H1 (cell line): ENCODE results near the gene RAPGEF5. TPM values are rescaled to one million over a fixed set of nuclear protein-coding genes. Genes with fewer than 3 reads are reported as not detected.

Experiments
- CTCF ChIA-PET: fragments of 300-600 bp; sonication (Branson Sonifier 250); formaldehyde crosslinking; loops from one replicate; lab custom pipeline; 2021; ENCODE audit not compliant: partially characterized antibody; lab: Charles Lee
- POLR2A ChIA-PET: fragments of 300-600 bp; sonication (Branson Sonifier 250); formaldehyde crosslinking; loops from one replicate; lab custom pipeline; 2021; ENCODE audit warnings: inconsistent platforms; ENCODE audit not compliant: partially characterized antibody; lab: Charles Lee
- DNase-seq, 2 experiments: peaks; one replicate each; pipeline versions ENCODE4 v3.0.0 to v3.0.0-alpha.2; 2010 to 2022; ENCODE audit warnings: low spot score in 2 of 2, low read depth in 1 of 2, mixed read lengths in 1 of 2
- FAIRE-seq: peaks from 2 replicates; lab custom pipeline; 2011; peaks lifted over from hg19 to GRCh38; lab: Jason Lieb, UNC
- H2AFZ ChIP-seq: 2 replicates; pipeline ENCODE4 v1.8.1; 2012; ENCODE audit warnings: low read length, inconsistent platforms
- H2AK5ac ChIP-seq: 2 replicates; pipeline ENCODE4 v1.6.1; 2013; ENCODE audit warnings: low read depth, low read length
- H2BK120ac ChIP-seq: replicated peaks from 2 replicates; pipeline ENCODE3; 2013; ENCODE audit warnings: low read depth, low read length, inconsistent platforms
- H2BK12ac ChIP-seq: 2 replicates; pipeline ENCODE4 v1.6.1; 2013; ENCODE audit warnings: low read depth, low read length
- H2BK15ac ChIP-seq: 2 replicates; pipeline ENCODE4 v1.6.1; 2013; ENCODE audit warnings: low read length
- H2BK20ac ChIP-seq: 2 replicates; pipeline ENCODE4 v1.6.1; 2013; ENCODE audit warnings: low read length
- H2BK5ac ChIP-seq: 2 replicates; pipeline ENCODE4 v1.6.1; 2013; ENCODE audit warnings: low read depth, low read length
- H3K14ac ChIP-seq: 2 replicates; pipeline ENCODE4 v1.6.1; 2013; ENCODE audit warnings: inconsistent platforms; ENCODE audit not compliant: insufficient read length
- H3K18ac ChIP-seq: 2 replicates; pipeline ENCODE4 v1.6.1; 2013; ENCODE audit warnings: low read length; ENCODE audit errors: extremely low read depth
- H3K23ac ChIP-seq: 2 replicates; pipeline ENCODE4 v1.6.1; 2013; ENCODE audit warnings: inconsistent platforms; ENCODE audit not compliant: insufficient read length
- H3K23me2 ChIP-seq: 2 replicates; pipeline ENCODE4 v1.6.1; 2013; ENCODE audit warnings: low read depth, low read length
- H3K27ac ChIP-seq: 2 replicates; pipeline ENCODE4 v1.6.1; 2011; ENCODE audit warnings: low read depth, low read length, inconsistent platforms
- H3K27me3 ChIP-seq, 4 experiments: replicated peaks in 1 of 4; 1 replicate in 1 of 4; 2 replicates in 3 of 4; pipeline versions ENCODE4 v1.6.1 to v1.8.1; 2011 to 2013; ENCODE audit warnings: low read length in 3 of 4, mild to moderate bottlenecking in 3 of 4, inconsistent platforms in 2 of 4, mixed read lengths in 2 of 4, moderate library complexity in 1 of 4; ENCODE audit not compliant: control insufficient read depth in 3 of 4, insufficient read depth in 3 of 4; ENCODE audit errors: extremely low read depth in 1 of 4
- H3K36me3 ChIP-seq, 4 experiments: 2 replicates each; pipeline versions ENCODE4 v1.6.1 to v1.8.1; 2011 to 2013; ENCODE audit warnings: mild to moderate bottlenecking in 4 of 4, low read length in 3 of 4, moderate library complexity in 2 of 4, control low read depth in 1 of 4, inconsistent platforms in 1 of 4; ENCODE audit not compliant: insufficient read depth in 4 of 4, control insufficient read depth in 2 of 4
- H3K4ac ChIP-seq: replicated peaks from 2 replicates; pipeline ENCODE3; 2013; ENCODE audit warnings: low read length, low read depth, mixed read lengths, inconsistent platforms; ENCODE audit not compliant: insufficient read length
- H3K4me1 ChIP-seq, 4 experiments: replicated peaks in 1 of 4; 1 replicate in 1 of 4; 2 replicates in 3 of 4; pipeline versions ENCODE4 v1.6.1 to v1.8.1; 2011 to 2013; ENCODE audit warnings: low read length in 3 of 4, inconsistent platforms in 2 of 4, mixed read lengths in 1 of 4; ENCODE audit not compliant: insufficient read depth in 4 of 4, control insufficient read depth in 3 of 4
- H3K4me2 ChIP-seq, 2 experiments: 2 replicates each; pipeline versions ENCODE4 v1.6.1 to v1.8.1; 2011 to 2013; ENCODE audit warnings: low read depth in 2 of 2, low read length in 2 of 2, control low read depth in 1 of 2, inconsistent platforms in 1 of 2, mild to moderate bottlenecking in 1 of 2; ENCODE audit not compliant: insufficient read depth in 1 of 2
- H3K4me3 ChIP-seq, 4 experiments: fragments of 200-600, 300-600 bp in 1 of 4; sonication (generic), shearing (Covaris generic), sonication (Bioruptor Twin) in 1 of 4; 2 replicates each; pipeline versions ENCODE4 v1.5.1 to v1.8.1; 2011 to 2016; ENCODE audit warnings: low read length in 4 of 4, low read depth in 3 of 4, control low read depth in 2 of 4, inconsistent platforms in 2 of 4, mild to moderate bottlenecking in 2 of 4, mixed read lengths in 1 of 4, moderate library complexity in 1 of 4; ENCODE audit not compliant: insufficient read depth in 2 of 4; ENCODE audit errors: extremely low read depth in 1 of 4
- H3K56ac ChIP-seq: replicated peaks from 2 replicates; pipeline ENCODE3; 2013; ENCODE audit warnings: low read depth, mild to moderate bottlenecking, mixed read lengths, low read length, inconsistent platforms; ENCODE audit not compliant: insufficient read length
- H3K79me1 ChIP-seq: 2 replicates; pipeline ENCODE4 v1.6.1; 2013; ENCODE audit warnings: low read depth, low read length, control low read depth
- H3K79me2 ChIP-seq, 2 experiments: 2 replicates each; pipeline versions ENCODE4 v1.6.1 to v1.8.1; 2012 to 2013; ENCODE audit warnings: low read length in 2 of 2, mild to moderate bottlenecking in 2 of 2, inconsistent platforms in 1 of 2; ENCODE audit not compliant: insufficient read depth in 2 of 2, control insufficient read depth in 1 of 2
- H3K9ac ChIP-seq, 4 experiments: replicated peaks in 1 of 4; 1 replicate in 1 of 4; 2 replicates in 3 of 4; pipeline versions ENCODE4 v1.6.1 to v1.8.1; 2011 to 2013; ENCODE audit warnings: low read depth in 3 of 4, low read length in 3 of 4, control low read depth in 2 of 4, mild to moderate bottlenecking in 2 of 4, moderate library complexity in 2 of 4, inconsistent platforms in 1 of 4; ENCODE audit errors: extremely low read depth in 1 of 4
- H3K9me3 ChIP-seq, 2 experiments: 2 replicates each; pipeline versions ENCODE4 v1.6.1 to v1.8.1; 2012 to 2013; ENCODE audit warnings: mild to moderate bottlenecking in 2 of 2, moderate library complexity in 2 of 2, control low read depth in 1 of 2, inconsistent platforms in 1 of 2, low read depth in 1 of 2, low read length in 1 of 2, mixed read lengths in 1 of 2; ENCODE audit not compliant: insufficient read depth in 2 of 2
- H4K20me1 ChIP-seq, 2 experiments: replicated peaks in 1 of 2; 2 replicates each; pipeline versions ENCODE3 to v1.8.1; 2011 to 2013; ENCODE audit warnings: inconsistent platforms in 2 of 2, low read length in 2 of 2, mild to moderate bottlenecking in 1 of 2; ENCODE audit not compliant: insufficient read depth in 2 of 2, control insufficient read depth in 1 of 2
- H4K5ac ChIP-seq: 2 replicates; pipeline ENCODE4 v1.6.1; 2013; ENCODE audit warnings: low read length, low read depth, mixed read lengths, inconsistent platforms; ENCODE audit not compliant: insufficient read length
- H4K8ac ChIP-seq: 2 replicates; pipeline ENCODE4 v1.8.0; 2013; ENCODE audit warnings: mild to moderate bottlenecking, moderate library complexity, low read length, inconsistent platforms; ENCODE audit not compliant: insufficient read depth; ENCODE audit errors: extremely low read depth
- H4K91ac ChIP-seq: replicated peaks from 2 replicates; pipeline ENCODE3; 2013; ENCODE audit warnings: low read length, mixed read lengths, inconsistent platforms; ENCODE audit not compliant: insufficient read length
- BRCA1 ChIP-seq: IDR thresholded peaks from 2 replicates; pipeline ENCODE4 v1.6.1; 2012; ENCODE audit warnings: low read depth, low read length, improper control_type of control experiment
- CTBP2 ChIP-seq: IDR thresholded peaks from 2 replicates; pipeline ENCODE4 v1.7.0; 2011; ENCODE audit warnings: borderline replicate concordance, mild to moderate bottlenecking, moderate library complexity, mixed read lengths, low read length; ENCODE audit not compliant: insufficient read depth, insufficient read length
- HDAC2 ChIP-seq, 2 experiments: fragments of 300-600 bp in 1 of 2; sonication (generic) in 1 of 2; IDR thresholded peaks; 2 replicates each; pipeline ENCODE4 v1.6.1; 2011 to 2012; ENCODE audit warnings: low read depth in 2 of 2, low read length in 2 of 2, mild to moderate bottlenecking in 2 of 2, moderate library complexity in 2 of 2, borderline replicate concordance in 1 of 2, inconsistent platforms in 1 of 2
- HDAC6 ChIP-seq: IDR thresholded peaks from one replicate; pipeline ENCODE4 v1.7.1; 2012; ENCODE audit warnings: low read depth, mild to moderate bottlenecking, inconsistent platforms, low read length, moderate library complexity
- MAX ChIP-seq: IDR thresholded peaks from 2 replicates; pipeline ENCODE4 v1.6.1; 2012; ENCODE audit warnings: inconsistent platforms
- TAF1 ChIP-seq: IDR thresholded peaks from 2 replicates; pipeline ENCODE4 v1.6.1; 2011; ENCODE audit warnings: mild to moderate bottlenecking, low read depth, low read length
- ZNF274 ChIP-seq: IDR thresholded peaks from 2 replicates; pipeline ENCODE4 v1.7.0; 2012; ENCODE audit warnings: low read length, borderline replicate concordance; ENCODE audit errors: extremely low read depth
- WGBS, 2 experiments: shearing (Covaris generic) in 1 of 2; methylation state at CpG; one replicate each; pipeline versions ENCODE4 v1.1.6 to v1.1.7; 2013 to 2015; ENCODE audit warnings: low lambda C conversion rate in 2 of 2, mixed read lengths in 2 of 2, inconsistent platforms in 1 of 2, low coverage in 1 of 2, missing lambda C conversion rate in 1 of 2; ENCODE audit not compliant: insufficient replicate concordance in 2 of 2, insufficient coverage in 1 of 2, insufficient read length in 1 of 2; ENCODE audit errors: extremely low coverage in 1 of 2, missing lambda C conversion rate in 1 of 2; 5-methylcytosine and 5-hydroxymethylcytosine counted together
- polyA plus RNA-seq, 7 experiments: library from polyadenylated mRNA; depleted of rRNA in 3 of 7; stranded (reverse) in 5 of 7; unstranded in 2 of 7; fragments of >200 nt in 5 of 7; fragments of 200-250 nt in 2 of 7; gene quantifications; 1 replicate in 5 of 7; 2 replicates in 1 of 7; 4 replicates in 1 of 7; pipeline versions ENCODE4 v1.2.1 to v1.2.3, GENCODE V29; 2011 to 2013; ENCODE audit warnings: missing spikeins in 2 of 7, mixed read lengths in 2 of 7
- total RNA-seq: library from RNA; stranded (reverse); fragmentation: NEBNext Ultra II Directional; extraction: Animal tissue kit (Norgen Biotek cat#: 25700); gene quantifications from 2 replicates; pipeline ENCODE4 v1.2.1, GENCODE V29; 2021

Gene RAPGEF5
- total and polyA plus RNA-seq, 2 of the 8 experiments (the other 6 are each of a cell fraction or from before 2014, with no cell fraction given) = 4.4 to 22.9 TPM

- Histone ChIP-seq H4K5ac (no peak overlapping the region), H3K79me1 (no peaks in the 10 kb centered on the region), H2BK120ac (no peak overlapping the region), H3K14ac (no peak overlapping the region), H3K4me2 (no peak overlapping the region), H3K9ac (no peak overlapping the region), H2AFZ (no peak overlapping the region), H4K20me1 (no peaks in the 10 kb centered on the region), H2BK20ac (no peak overlapping the region), H3K9me3 (peaks cover 0 to 9% of the 10 kb centered on the region in 2 experiments; a peak in 2 of 4 replicates), H2BK12ac (no peak overlapping the region), H3K79me2 (no peaks in the 10 kb centered on the region), H3K18ac (no peak overlapping the region), H3K4me1 (peaks cover 0 to 4% (median 1%) of the 10 kb centered on the region in 4 experiments; a peak in 2 of 7 replicates), H4K8ac (no peak overlapping the region), H3K56ac (no peak overlapping the region), H2BK15ac (no peak overlapping the region), H3K27ac (no peak overlapping the region), H3K23ac (no peak overlapping the region), H3K36me3 (no peaks in the 10 kb centered on the region), H3K4ac (no peak overlapping the region), H2AK5ac (no peak overlapping the region), H3K23me2 (no peaks in the 10 kb centered on the region), H2BK5ac (no peak overlapping the region), H3K27me3 (no peaks in the 10 kb centered on the region), H4K91ac (no peak overlapping the region), H3K4me3 (no peak overlapping the region)
- ChIA-PET POLR2A (no interaction called here), CTCF (interaction anchor here (0.6 to 14.7 kb wide), 9 partner anchors 10 to 1150 kb away, joined by 3 to 140 read pairs (median 3); no protein-coding TSS in a partner anchor)
- DNase-seq (no peak), FAIRE-seq (no peak)
- 67% methylated on average over 6 of the region's 6 CpGs; no CpG with 5 or more reads in 1 of the 2 experiments for WGBS, 2 experiments
- TF ChIP-seq BRCA1 (no peak), ZNF274 (no peak), HDAC6 (no peak), CTBP2 (no peak), TAF1 (no peak), HDAC2 (IDR thresholded peaks at IDR 0.05; ENCODE audit: borderline replicate concordance in 1 of 2, low read depth in 2 of 2, low read length in 2 of 2) (no peak), MAX (no peak)
Measured at GRCh38 chr7:22093936-22094335, 263.0 kb downstream of the RAPGEF5 start.
